A673 (cell line): ENCODE data around the gene OR6C76. TPM values are rescaled to one million over a fixed set of nuclear protein-coding genes. Genes with fewer than 3 reads are reported as not detected.
"Not testable (repeated sequence)": the region's sequence is repeated elsewhere in the genome, so short reads cannot be mapped to it uniquely, and the experiment has no call there.

Experiments
- BruUV-seq: library from RNA; stranded (reverse); fragments of 400-500 nt; replicated peaks from 2 replicates; lab custom pipeline; 2021; lab: Mats Ljungman, UMichigan
- CTCF ChIA-PET: fragments of 300-600 bp; sonication (Branson Sonifier 250); formaldehyde crosslinking; loops from one replicate; lab custom pipeline; 2022; ENCODE audit warnings: antibody characterized with exemption; lab: Charles Lee
- POLR2A ChIA-PET: fragments of 300-600 bp; sonication (Branson Sonifier 250); formaldehyde crosslinking; loops from one replicate; lab custom pipeline; 2022; ENCODE audit warnings: antibody characterized with exemption; ENCODE audit not compliant: low non-redundant PET; lab: Charles Lee
- DNase-seq: peaks from one replicate; pipeline ENCODE4 v3.0.0-alpha.2; 2015; ENCODE audit warnings: low spot score
- H3K27ac ChIP-seq: fragments of 200-600 bp; sonication (generic); 2 replicates; pipeline ENCODE4 v1.5.1; 2016; ENCODE audit warnings: mixed run types, low read depth, mild to moderate bottlenecking, mixed read lengths, antibody characterized with exemption, low read length; ENCODE audit not compliant: poor library complexity, severe bottlenecking
- H3K27me3 ChIP-seq: fragments of 200-600 bp; sonication (generic); replicated peaks from 2 replicates; pipeline ENCODE4 v1.6.1; 2017; ENCODE audit warnings: mixed run types, low read depth, mild to moderate bottlenecking, mixed read lengths, antibody characterized with exemption, low read length; ENCODE audit not compliant: insufficient read depth, poor library complexity
- H3K36me3 ChIP-seq: fragments of 200-600 bp; sonication (generic); 2 replicates; pipeline ENCODE4 v1.6.1; 2016; ENCODE audit warnings: mixed run types, mild to moderate bottlenecking, mixed read lengths, antibody characterized with exemption, low read length; ENCODE audit not compliant: insufficient read depth, poor library complexity, severe bottlenecking
- H3K4me1 ChIP-seq: fragments of 200-600 bp; sonication (generic); 2 replicates; pipeline ENCODE4 v1.6.1; 2017; ENCODE audit warnings: mixed run types, mild to moderate bottlenecking, mixed read lengths, antibody characterized with exemption, low read length; ENCODE audit not compliant: insufficient read depth, poor library complexity, severe bottlenecking
- H3K4me3 ChIP-seq: fragments of 200-600 bp; sonication (generic); 2 replicates; pipeline ENCODE4 v1.5.1; 2016; ENCODE audit warnings: low read depth, mixed run types, mild to moderate bottlenecking, mixed read lengths, low read length; ENCODE audit not compliant: poor library complexity, severe bottlenecking
- H3K9me3 ChIP-seq: fragments of 200-600 bp; sonication (generic); 2 replicates; pipeline ENCODE4 v1.6.1; 2016; ENCODE audit warnings: mixed run types, low read depth, mild to moderate bottlenecking, mixed read lengths, antibody characterized with exemption, low read length; ENCODE audit not compliant: poor library complexity, severe bottlenecking
- EZH2 ChIP-seq: fragments of 200-600 bp; sonication (generic); IDR thresholded peaks from 2 replicates; pipeline ENCODE4 v1.6.1; 2017; ENCODE audit warnings: borderline replicate concordance, low read depth, mild to moderate bottlenecking, mixed read lengths, antibody characterized with exemption, low read length; ENCODE audit not compliant: poor library complexity, severe bottlenecking
- intact Hi-C: fragments of 100-400 bp; cut with micrococcal nuclease; formaldehyde crosslinking; loops from one replicate; pipeline ENCODE4 v1.10.0; 2022; ENCODE audit not compliant: unreplicated experiment
- total RNA-seq: library from RNA; stranded (reverse); gene quantifications from 2 replicates; pipeline ENCODE4 v1.2.3, GENCODE V29; 2021
- TF ChIP-seq, protein P1 (sequence below): fragments of 300-800, 200-600 bp; sonication (generic); conservative IDR thresholded peaks from 2 replicates; pipeline ENCODE4 v1.5.1; 2017; ENCODE audit warnings: low read depth, mild to moderate bottlenecking, antibody characterized with exemption, low read length, moderate library complexity, mixed read lengths

The OR6C76 gene
- total RNA-seq, 1 experiment from 2014 or later: not detected

DNA sequence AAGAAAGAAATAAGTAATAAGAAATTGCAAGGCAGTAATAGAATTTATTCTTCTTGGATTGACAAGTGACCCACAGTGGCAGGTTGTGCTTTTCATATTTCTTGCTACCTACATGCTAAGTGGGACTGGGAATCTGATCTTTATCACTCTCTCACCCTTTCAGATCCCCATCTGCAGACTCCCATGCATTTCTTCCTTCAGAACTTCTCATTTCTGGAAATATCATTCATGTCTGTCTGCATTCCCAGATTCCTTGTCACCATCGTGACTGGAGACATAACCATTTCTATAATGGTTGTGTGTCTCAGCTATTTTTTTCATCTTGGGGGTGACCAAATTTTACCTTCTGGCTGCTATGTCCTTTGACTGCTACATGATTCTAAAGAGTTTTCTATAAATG, 29.7 kb upstream of the OR6C76 start:
- Histone ChIP-seq H3K27ac (no peak overlapping the region), H3K36me3 (no peaks in the 10 kb centered on the region), H3K9me3 (no peaks in the 10 kb centered on the region), H3K27me3 (peaks cover 46% of the 10 kb centered on the region), H3K4me3 (no peak overlapping the region), H3K4me1 (no peaks in the 10 kb centered on the region)
- no TSS peak for BruUV-seq
- ChIA-PET CTCF (no interaction called here), POLR2A (no interaction called here)
- no peak for TF ChIP-seq EZH2
- TF ChIP-seq, protein P1, sequence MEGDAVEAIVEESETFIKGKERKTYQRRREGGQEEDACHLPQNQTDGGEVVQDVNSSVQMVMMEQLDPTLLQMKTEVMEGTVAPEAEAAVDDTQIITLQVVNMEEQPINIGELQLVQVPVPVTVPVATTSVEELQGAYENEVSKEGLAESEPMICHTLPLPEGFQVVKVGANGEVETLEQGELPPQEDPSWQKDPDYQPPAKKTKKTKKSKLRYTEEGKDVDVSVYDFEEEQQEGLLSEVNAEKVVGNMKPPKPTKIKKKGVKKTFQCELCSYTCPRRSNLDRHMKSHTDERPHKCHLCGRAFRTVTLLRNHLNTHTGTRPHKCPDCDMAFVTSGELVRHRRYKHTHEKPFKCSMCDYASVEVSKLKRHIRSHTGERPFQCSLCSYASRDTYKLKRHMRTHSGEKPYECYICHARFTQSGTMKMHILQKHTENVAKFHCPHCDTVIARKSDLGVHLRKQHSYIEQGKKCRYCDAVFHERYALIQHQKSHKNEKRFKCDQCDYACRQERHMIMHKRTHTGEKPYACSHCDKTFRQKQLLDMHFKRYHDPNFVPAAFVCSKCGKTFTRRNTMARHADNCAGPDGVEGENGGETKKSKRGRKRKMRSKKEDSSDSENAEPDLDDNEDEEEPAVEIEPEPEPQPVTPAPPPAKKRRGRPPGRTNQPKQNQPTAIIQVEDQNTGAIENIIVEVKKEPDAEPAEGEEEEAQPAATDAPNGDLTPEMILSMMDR: no peak
- no peak for DNase-seq
- intact Hi-C loops: no loop called here

DNA sequence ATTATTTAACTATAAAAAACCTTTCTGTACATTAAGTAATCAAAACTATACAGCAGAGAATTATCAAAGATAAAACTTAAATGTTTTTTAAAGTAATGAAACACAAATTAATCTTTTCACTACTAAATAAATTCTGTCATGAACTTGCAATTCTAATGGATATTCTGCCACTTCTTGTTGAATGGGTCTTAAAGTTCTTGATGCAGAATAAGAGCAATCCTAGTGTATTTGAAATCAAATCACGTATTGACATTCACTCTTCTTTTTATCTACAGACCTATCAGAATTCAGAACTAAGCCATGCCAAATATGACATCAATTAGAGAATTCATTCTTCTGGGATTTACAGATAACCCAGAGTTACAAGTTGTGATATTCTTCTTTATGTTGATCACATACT, 25.8 kb upstream of the OR6C76 start, which contains the start of gene OR6C65:
Gene OR6C65 (plus strand): TSS at position 301 of the 400 bp plus-strand sequence. CDS start 0 bp downstream, at position 301.
- no peaks in the 10 kb centered on the region for H3K36me3 ChIP-seq
- no peak for TF ChIP-seq EZH2
- TF ChIP-seq, protein P1: no peak
- H3K4me1 ChIP-seq: no peaks in the 10 kb centered on the region
- no peaks in the 10 kb centered on the region for H3K9me3 ChIP-seq
- peaks cover 23% of the 10 kb centered on the region for H3K27me3 ChIP-seq
- ChIA-PET CTCF (no interaction called here), POLR2A (no interaction called here)
- no TSS peak for BruUV-seq
- intact Hi-C loops: no loop called here
- H3K27ac ChIP-seq: no peak within 1 kb of the TSS
- no peak for DNase-seq
- no peak within 1 kb of the TSS for H3K4me3 ChIP-seq

DNA sequence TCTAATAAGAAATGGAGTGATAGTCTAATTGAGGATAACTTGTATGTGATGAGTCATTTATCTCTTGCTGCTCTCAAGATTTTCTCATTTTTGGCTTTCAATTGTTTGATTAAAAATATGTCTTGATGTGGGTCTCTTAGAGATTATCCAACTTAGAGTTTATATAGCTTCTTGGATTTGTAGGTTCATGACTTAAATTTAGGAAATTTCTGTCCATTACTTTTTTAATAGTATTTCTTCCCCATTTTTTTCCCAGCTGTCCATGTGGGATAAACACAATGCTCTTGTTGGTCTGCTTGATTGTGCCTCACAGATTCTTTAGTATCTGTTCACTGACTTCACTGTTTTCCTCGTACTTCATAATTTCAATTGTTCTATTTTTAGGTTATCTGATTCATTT, 18.2 kb upstream of the OR6C76 start:
- Histone ChIP-seq H3K36me3 (no peaks in the 10 kb centered on the region), H3K9me3 (no peaks in the 10 kb centered on the region), H3K4me1 (no peaks in the 10 kb centered on the region), H3K27me3 (no peaks in the 10 kb centered on the region), H3K27ac (no peak overlapping the region), H3K4me3 (no peak overlapping the region)
- intact Hi-C loops: no loop called here
- no peak for DNase-seq
- POLR2A ChIA-PET: no interaction called here
- TF ChIP-seq, protein P1: no peak
- TF ChIP-seq EZH2: no peak
- CTCF ChIA-PET: no interaction called here
- no TSS peak for BruUV-seq

DNA sequence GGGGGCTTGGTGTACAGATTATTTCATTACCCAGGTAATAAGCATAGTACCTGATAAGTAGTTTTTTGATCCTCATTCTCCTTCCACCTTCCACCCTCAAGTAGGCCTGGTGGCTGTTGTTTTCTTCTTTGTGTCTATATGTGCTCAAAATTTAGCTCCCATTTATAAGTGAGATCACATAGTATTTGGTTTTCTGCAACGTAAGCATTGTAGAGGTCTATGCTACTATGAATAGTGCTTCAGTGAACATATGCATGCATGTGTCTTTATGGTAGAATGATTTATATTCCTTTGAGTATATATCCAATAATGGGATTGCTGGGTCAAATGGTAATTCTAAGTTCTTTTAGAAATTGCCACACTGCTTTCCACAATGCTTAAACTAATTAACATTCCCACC, 16.9 kb upstream of the OR6C76 start:
- intact Hi-C loops, DNase-seq, H3K4me3 ChIP-seq, H3K27me3 ChIP-seq, CTCF ChIA-PET, H3K4me1 ChIP-seq, H3K9me3 ChIP-seq, H3K36me3 ChIP-seq, BruUV-seq, POLR2A ChIA-PET, H3K27ac ChIP-seq: not testable (repeated sequence)

DNA sequence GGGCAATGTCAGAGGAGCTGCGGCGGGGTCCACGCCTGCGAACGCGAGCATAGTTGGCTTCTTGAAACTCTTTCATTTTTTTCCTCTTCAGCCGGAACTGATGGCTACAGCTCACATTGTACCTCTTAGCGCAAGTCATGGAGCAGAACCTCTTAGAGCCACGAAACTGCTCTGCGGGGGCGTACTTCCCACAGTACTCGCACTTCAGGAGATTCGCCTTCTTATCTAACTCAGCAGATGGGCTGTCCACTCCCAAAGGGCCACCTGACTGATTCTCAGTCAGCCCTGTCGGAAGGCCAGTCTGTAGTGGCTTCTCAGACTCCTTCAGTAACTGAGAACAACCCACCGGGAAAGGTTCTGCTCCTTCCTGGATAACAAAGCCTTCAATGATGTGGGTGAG, 13.9 kb upstream of the OR6C76 start:
- H3K4me3 ChIP-seq, BruUV-seq, DNase-seq, H3K9me3 ChIP-seq, CTCF ChIA-PET, H3K27ac ChIP-seq, H3K4me1 ChIP-seq, H3K36me3 ChIP-seq, POLR2A ChIA-PET, intact Hi-C loops: not testable (repeated sequence)
- H3K27me3 ChIP-seq: peaks cover 21% of the 10 kb centered on the region
